Neuronal stem cell (in vitro differentiated cells): ENCODE results near the gene LYZL4.

ENCODE experiments used
- DNase-seq: peaks from one replicate; pipeline ENCODE4 v3.0.0-alpha.2; 2013; ENCODE audit warnings: low spot score
- H2AFZ ChIP-seq: one replicate; pipeline ENCODE4 v1.6.1; 2013; ENCODE audit warnings: mild to moderate bottlenecking, low read length, inconsistent platforms
- H2AK5ac ChIP-seq: 2 replicates; pipeline ENCODE4 v1.6.1; 2013; ENCODE audit warnings: low read depth, mild to moderate bottlenecking, inconsistent platforms, low read length, moderate library complexity, mixed read lengths
- H2BK120ac ChIP-seq: 2 replicates; pipeline ENCODE4 v1.6.1; 2013; ENCODE audit warnings: low read depth, mild to moderate bottlenecking, inconsistent platforms, low read length, moderate library complexity, mixed read lengths
- H2BK12ac ChIP-seq: one replicate; pipeline ENCODE4 v1.6.1; 2013; ENCODE audit warnings: low read length, inconsistent platforms
- H2BK15ac ChIP-seq: 2 replicates; pipeline ENCODE4 v1.6.1; 2013; ENCODE audit warnings: mild to moderate bottlenecking, low read length, inconsistent platforms, mixed read lengths
- H2BK5ac ChIP-seq: one replicate; pipeline ENCODE4 v1.6.1; 2013; ENCODE audit warnings: inconsistent platforms, mild to moderate bottlenecking, low read length, moderate library complexity
- H3K14ac ChIP-seq: one replicate; pipeline ENCODE4 v1.6.1; 2013; ENCODE audit warnings: low read length, inconsistent platforms
- H3K18ac ChIP-seq: 2 replicates; pipeline ENCODE4 v1.6.1; 2013; ENCODE audit warnings: low read length, inconsistent platforms
- H3K23ac ChIP-seq: 2 replicates; pipeline ENCODE4 v1.6.1; 2013; ENCODE audit warnings: low read depth, mild to moderate bottlenecking, mixed read lengths, low read length, inconsistent platforms; ENCODE audit not compliant: poor library complexity
- H3K27ac ChIP-seq: replicated peaks from 3 replicates; pipeline ENCODE4 v1.5.1; 2013; ENCODE audit warnings: low read length, inconsistent platforms
- H3K27me3 ChIP-seq, 3 experiments: 2 replicates each; pipeline ENCODE4 v1.6.1; 2013; ENCODE audit warnings: low read length in 3 of 3, mild to moderate bottlenecking in 2 of 3, inconsistent platforms in 1 of 3, low read depth in 1 of 3, mixed read lengths in 1 of 3, moderate library complexity in 1 of 3; ENCODE audit not compliant: control insufficient read depth in 3 of 3, insufficient read depth in 3 of 3
- H3K36me3 ChIP-seq, 2 donors: replicated peaks in 1 of 2; 2 replicates each; pipeline ENCODE4 v1.6.1; 2013; ENCODE audit warnings: low read length in 2 of 2; ENCODE audit not compliant: control insufficient read depth in 2 of 2, insufficient read depth in 2 of 2
- H3K4ac ChIP-seq: 2 replicates; pipeline ENCODE4 v1.6.1; 2013; ENCODE audit warnings: inconsistent platforms, mild to moderate bottlenecking, low read length, moderate library complexity
- H3K4me1 ChIP-seq, 2 donors: 1 replicate in 1 of 2; 2 replicates in 1 of 2; pipeline ENCODE4 v1.6.1; 2013; ENCODE audit warnings: low read length in 2 of 2, low read depth in 1 of 2; ENCODE audit not compliant: control insufficient read depth in 2 of 2, insufficient read depth in 1 of 2
- H3K4me2 ChIP-seq: one replicate; pipeline ENCODE4 v1.6.1; 2013; ENCODE audit warnings: mild to moderate bottlenecking, low read length, inconsistent platforms; ENCODE audit not compliant: insufficient read depth, poor library complexity, severe bottlenecking
- H3K4me3 ChIP-seq, 2 donors: 2 replicates each; pipeline ENCODE4 v1.5.1; 2013; ENCODE audit warnings: low read length in 2 of 2, mild to moderate bottlenecking in 2 of 2, inconsistent platforms in 1 of 2, moderate library complexity in 1 of 2
- H3K79me1 ChIP-seq: one replicate; pipeline ENCODE4 v1.6.1; 2013; ENCODE audit warnings: low read depth, mild to moderate bottlenecking, inconsistent platforms, low read length, moderate library complexity
- H3K9ac ChIP-seq: one replicate; pipeline ENCODE4 v1.6.1; 2013; ENCODE audit warnings: mild to moderate bottlenecking, low read depth, low read length, inconsistent platforms; ENCODE audit not compliant: poor library complexity
- H3K9me3 ChIP-seq, 2 donors: replicated peaks in 1 of 2; 2 replicates each; pipeline versions ENCODE3 to v1.6.1; 2013; ENCODE audit warnings: low read length in 2 of 2, mild to moderate bottlenecking in 2 of 2, inconsistent platforms in 1 of 2, low read depth in 1 of 2, mixed read lengths in 1 of 2, moderate library complexity in 1 of 2; ENCODE audit not compliant: control insufficient read depth in 2 of 2, insufficient read depth in 1 of 2
- H4K8ac ChIP-seq: one replicate; pipeline ENCODE4 v1.6.1; 2013; ENCODE audit warnings: low read depth, mild to moderate bottlenecking, inconsistent platforms, low read length, moderate library complexity
- H4K91ac ChIP-seq: one replicate; pipeline ENCODE4 v1.6.1; 2013; ENCODE audit warnings: low read length, low read depth, mild to moderate bottlenecking, inconsistent platforms; ENCODE audit not compliant: poor library complexity
- WGBS, 2 donors: extraction: QIAGEN DNeasy Blood & Tissue Kit; methylation state at CpG; one replicate each; pipeline ENCODE4 v1.1.7; 2013; ENCODE audit warnings: missing lambda C conversion rate in 2 of 2, mixed read lengths in 1 of 2; ENCODE audit not compliant: insufficient read length in 2 of 2, insufficient replicate concordance in 1 of 2; ENCODE audit errors: extremely low coverage in 2 of 2; 5-methylcytosine and 5-hydroxymethylcytosine counted together

LYZL4 gene

GRCh38 chr3:42397644-42398043 is 12.8 kb downstream of the LYZL4 start:
- Histone ChIP-seq H3K4ac (no peak overlapping the region), H3K9ac (no peak overlapping the region), H3K23ac (no peak overlapping the region), H2BK12ac (no peak overlapping the region), H3K4me1 (no peaks in the 10 kb centered on the region), H2BK15ac (no peak overlapping the region), H3K9me3 (no peaks in the 10 kb centered on the region), H3K36me3 (no peaks in the 10 kb centered on the region), H3K79me1 (no peaks in the 10 kb centered on the region), H2BK5ac (no peak overlapping the region), H4K91ac (no peak overlapping the region), H2AFZ (no peak overlapping the region), H3K18ac (no peak overlapping the region), H2AK5ac (no peak overlapping the region), H2BK120ac (no peak overlapping the region), H3K27me3 (no peaks in the 10 kb centered on the region), H3K14ac (no peak overlapping the region), H3K4me2 (no peak overlapping the region), H3K27ac (no peak overlapping the region), H4K8ac (no peak overlapping the region), H3K4me3 (no peak overlapping the region)
- no peak for DNase-seq
- no CpG with 5 or more reads among the region's 8 CpGs for WGBS, 2 donors

- Histone ChIP-seq H4K91ac (no peak overlapping the region), H2AK5ac (no peak overlapping the region), H3K27me3 (no peaks in the 10 kb centered on the region), H3K4me1 (no peaks in the 10 kb centered on the region), H2BK15ac (no peak overlapping the region), H2BK12ac (no peak overlapping the region), H4K8ac (no peak overlapping the region), H3K36me3 (no peaks in the 10 kb centered on the region), H3K9me3 (no peaks in the 10 kb centered on the region), H3K9ac (no peak overlapping the region), H3K18ac (no peak overlapping the region), H3K4me3 (no peak overlapping the region), H3K4ac (no peak overlapping the region), H2BK120ac (no peak overlapping the region), H3K79me1 (no peaks in the 10 kb centered on the region), H2BK5ac (no peak overlapping the region), H2AFZ (no peak overlapping the region), H3K23ac (no peak overlapping the region), H3K4me2 (no peak overlapping the region), H3K14ac (no peak overlapping the region), H3K27ac (no peak overlapping the region)
- no peak for DNase-seq
- WGBS, 2 donors, result no CpG with 5 or more reads among the region's 12 CpGs
Observed at GRCh38 chr3:42394579-42395288, 15.7 kb downstream of the LYZL4 start.

GRCh38 chr3:42387802-42388651 is 22.4 kb downstream of the LYZL4 start:
- Histone ChIP-seq H3K27ac (no peak overlapping the region), H3K4me1 (peaks cover 0 to 3% of the 10 kb centered on the region in 2 donors), H4K91ac (no peak overlapping the region), H3K14ac (no peak overlapping the region), H2BK5ac (no peak overlapping the region), H3K18ac (no peak overlapping the region), H2AFZ (peak overlapping the region; percentile 62), H3K36me3 (no peaks in the 10 kb centered on the region), H2BK15ac (no peak overlapping the region), H2BK12ac (no peak overlapping the region), H3K4me2 (no peak overlapping the region), H2AK5ac (no peak overlapping the region), H3K27me3 (no peaks in the 10 kb centered on the region), H4K8ac (no peak overlapping the region), H3K4me3 (no peak overlapping the region), H3K9ac (no peak overlapping the region), H2BK120ac (no peak overlapping the region), H3K23ac (no peak overlapping the region), H3K9me3 (no peaks in the 10 kb centered on the region), H3K4ac (no peak overlapping the region), H3K79me1 (no peaks in the 10 kb centered on the region)
- no CpG with 5 or more reads among the region's 10 CpGs for WGBS, 2 donors
- DNase-seq, result no peak

- Histone ChIP-seq H3K9ac (no peak overlapping the region), H3K27me3 (peaks cover 0 to 7% (median 0%) of the 10 kb centered on the region in 3 experiments), H3K4ac (no peak overlapping the region), H2AFZ (no peak overlapping the region), H3K9me3 (no peaks in the 10 kb centered on the region), H3K27ac (no peak overlapping the region), H3K18ac (no peak overlapping the region), H4K8ac (no peak overlapping the region), H3K23ac (no peak overlapping the region), H3K4me1 (peaks cover 0 to 2% of the 10 kb centered on the region in 2 donors), H2BK12ac (no peak overlapping the region), H3K4me2 (no peak overlapping the region), H3K79me1 (no peaks in the 10 kb centered on the region), H2BK15ac (no peak overlapping the region), H4K91ac (no peak overlapping the region), H3K4me3 (no peak overlapping the region), H3K14ac (no peak overlapping the region), H2BK120ac (no peak overlapping the region), H2BK5ac (no peak overlapping the region), H2AK5ac (no peak overlapping the region), H3K36me3 (no peaks in the 10 kb centered on the region)
- WGBS, 2 donors, result no CpG with 5 or more reads among the region's 6 CpGs
- no peak for DNase-seq
Observed at GRCh38 chr3:42381551-42382082, 28.8 kb downstream of the LYZL4 start.
